ENCODE measurements around the gene SRP68.
A peak's percentile ranks its signal among the peaks of the same experiment; 100 is the strongest.
"Not testable (repeated sequence)": the region's sequence is repeated elsewhere in the genome, so short reads cannot be mapped to it uniquely, and the experiment has no call there.

SRP68 gene

GRCh38 chr17:76048025-76048605 is 24.2 kb downstream of the SRP68 start:
- peak; percentile 39 for DNase-seq
- Histone ChIP-seq H3K9me2 (replicated peaks; ENCODE audit: insufficient read depth, low read length) (no peaks in the 10 kb centered on the region), H3K27me3 (replicated peaks; ENCODE audit: insufficient read depth, low read length) (no peaks in the 10 kb centered on the region), H3F3A (ENCODE audit: insufficient read depth, low read length) (peaks cover 9% of the 10 kb centered on the region; the same call in 1 of the 2 replicates), H4K20me1 (ENCODE audit: insufficient read depth, low read length) (no peaks in the 10 kb centered on the region), H3K9me3 (replicated peaks; ENCODE audit: insufficient read depth, low read length) (no peaks in the 10 kb centered on the region), H3K9ac (ENCODE audit: low read length) (no peak overlapping the region), H3K79me2 (ENCODE audit: low read length) (peaks cover 34% of the 10 kb centered on the region), H3K27ac (ENCODE audit: low read length) (peak overlapping the region; percentile 28; the same call in 1 of the 2 replicates), H2AFZ (ENCODE audit: low read length) (no peak overlapping the region), H3K36me3 (replicated peaks; ENCODE audit: insufficient read depth, low read length) (peaks cover 10% of the 10 kb centered on the region), H3K4me3 (ENCODE audit: low read length) (no peak overlapping the region), H3K4me2 (ENCODE audit: low read depth, low read length) (peak overlapping the region; percentile 32), H3K4me1 (ENCODE audit: low read length) (peaks cover 17% of the 10 kb centered on the region)
- no peak for TF ChIP-seq EZH2 (optimal IDR thresholded peaks at IDR 0.05; ENCODE audit: low read depth, low read length)
- no peak for TF ChIP-seq EZH2phosphoT487 (IDR thresholded peaks at IDR 0.05; ENCODE audit: low read length)
- no peak for TF ChIP-seq CTCF (IDR thresholded peaks at IDR 0.05; ENCODE audit: low read length)

GRCh38 chr17:76046064-76046463 is 26.3 kb downstream of the SRP68 start:
- H3K36me3 ChIP-seq (replicated peaks; ENCODE audit: insufficient read depth, low read length): peaks cover 10% of the 10 kb centered on the region
- H3F3A ChIP-seq (ENCODE audit: insufficient read depth, low read length): peaks cover 9% of the 10 kb centered on the region; the same call in 1 of the 2 replicates
- H3K4me3 ChIP-seq (ENCODE audit: low read length): no peak overlapping the region
- peaks cover 17% of the 10 kb centered on the region for H3K4me1 ChIP-seq (ENCODE audit: low read length)
- no peaks in the 10 kb centered on the region for H3K9me2 ChIP-seq (replicated peaks; ENCODE audit: insufficient read depth, low read length)
- no peak overlapping the region for H3K27ac ChIP-seq (ENCODE audit: low read length)
- H3K27me3 ChIP-seq (replicated peaks; ENCODE audit: insufficient read depth, low read length): no peaks in the 10 kb centered on the region
- H4K20me1 ChIP-seq (ENCODE audit: insufficient read depth, low read length): no peaks in the 10 kb centered on the region
- H3K9ac ChIP-seq (ENCODE audit: low read length): no peak overlapping the region
- no peak for TF ChIP-seq EZH2phosphoT487 (IDR thresholded peaks at IDR 0.05; ENCODE audit: low read length)
- TF ChIP-seq EZH2 (optimal IDR thresholded peaks at IDR 0.05; ENCODE audit: low read depth, low read length): no peak
- TF ChIP-seq CTCF (IDR thresholded peaks at IDR 0.05; ENCODE audit: low read length): no peak
- peaks cover 24% of the 10 kb centered on the region for H3K79me2 ChIP-seq (ENCODE audit: low read length)
- H3K9me3 ChIP-seq (replicated peaks; ENCODE audit: insufficient read depth, low read length): no peaks in the 10 kb centered on the region
- DNase-seq: no peak
- H2AFZ ChIP-seq (ENCODE audit: low read length): no peak overlapping the region
- H3K4me2 ChIP-seq (ENCODE audit: low read depth, low read length): no peak overlapping the region

GRCh38 chr17:76044475-76045007 is 27.8 kb downstream of the SRP68 start:
- not testable (repeated sequence) for H3K27me3 ChIP-seq (replicated peaks; ENCODE audit: insufficient read depth, low read length); H4K20me1 ChIP-seq (ENCODE audit: insufficient read depth, low read length); H3K9ac ChIP-seq (ENCODE audit: low read length); H3K9me2 ChIP-seq (replicated peaks; ENCODE audit: insufficient read depth, low read length); H3K36me3 ChIP-seq (replicated peaks; ENCODE audit: insufficient read depth, low read length); H3K4me2 ChIP-seq (ENCODE audit: low read depth, low read length); H3K9me3 ChIP-seq (replicated peaks; ENCODE audit: insufficient read depth, low read length); H3K27ac ChIP-seq (ENCODE audit: low read length); H3K4me3 ChIP-seq (ENCODE audit: low read length); H2AFZ ChIP-seq (ENCODE audit: low read length); H3F3A ChIP-seq (ENCODE audit: insufficient read depth, low read length); DNase-seq
- peaks cover 17% of the 10 kb centered on the region for H3K4me1 ChIP-seq (ENCODE audit: low read length)
- peaks cover 19% of the 10 kb centered on the region for H3K79me2 ChIP-seq (ENCODE audit: low read length)

- H3K9me3 ChIP-seq (replicated peaks; ENCODE audit: insufficient read depth, low read length): not testable (repeated sequence)
- peaks cover 14% of the 10 kb centered on the region for H3K36me3 ChIP-seq (replicated peaks; ENCODE audit: insufficient read depth, low read length)
These were observed 29.4 kb downstream of the SRP68 start for GRCh38 chr17:76042868-76043267.

More at GRCh38 chr17:76042868-76043267, 29.4 kb downstream of the SRP68 start:
- not testable (repeated sequence) for H3K27ac ChIP-seq (ENCODE audit: low read length); H4K20me1 ChIP-seq (ENCODE audit: insufficient read depth, low read length); H3K9me2 ChIP-seq (replicated peaks; ENCODE audit: insufficient read depth, low read length); H3F3A ChIP-seq (ENCODE audit: insufficient read depth, low read length); H3K79me2 ChIP-seq (ENCODE audit: low read length); DNase-seq; H3K4me1 ChIP-seq (ENCODE audit: low read length); H3K9ac ChIP-seq (ENCODE audit: low read length); H3K4me2 ChIP-seq (ENCODE audit: low read depth, low read length); H3K27me3 ChIP-seq (replicated peaks; ENCODE audit: insufficient read depth, low read length); H3K4me3 ChIP-seq (ENCODE audit: low read length); H2AFZ ChIP-seq (ENCODE audit: low read length)

Data from MM.1S (cell line).